Fibroblast of villous mesenchyme (primary cell): ENCODE results near the gene SPINT2. TPM values are rescaled to one million over a fixed set of nuclear protein-coding genes. Genes with fewer than 3 reads are reported as not detected.

ENCODE experiments used
- DNase-seq: peaks from one replicate; pipeline ENCODE4 v3.0.0-alpha.2; 2010; ENCODE audit warnings: low read depth
- H3K4me3 ChIP-seq: 2 replicates; pipeline ENCODE4 v1.5.1; 2011; ENCODE audit warnings: low read depth, mild to moderate bottlenecking, low read length
- CTCF ChIP-seq: IDR thresholded peaks from 2 replicates; pipeline ENCODE4 v1.5.1; 2012; ENCODE audit warnings: low read depth, mild to moderate bottlenecking, low read length; ENCODE audit not compliant: insufficient read depth
- total RNA-seq: library from RNA; depleted of rRNA; stranded (reverse); fragments of >200 nt; gene quantifications from 2 replicates; pipeline ENCODE4 v1.2.3, GENCODE V29; 2012

Gene SPINT2
- total RNA-seq, 1 donor = 3.5 TPM

- no peak overlapping the region for H3K4me3 ChIP-seq
- TF ChIP-seq CTCF = no peak
- peak; percentile 99 for DNase-seq
Observed at GRCh38 chr19:38298821-38299680, 34.7 kb downstream of the SPINT2 start.

DNA sequence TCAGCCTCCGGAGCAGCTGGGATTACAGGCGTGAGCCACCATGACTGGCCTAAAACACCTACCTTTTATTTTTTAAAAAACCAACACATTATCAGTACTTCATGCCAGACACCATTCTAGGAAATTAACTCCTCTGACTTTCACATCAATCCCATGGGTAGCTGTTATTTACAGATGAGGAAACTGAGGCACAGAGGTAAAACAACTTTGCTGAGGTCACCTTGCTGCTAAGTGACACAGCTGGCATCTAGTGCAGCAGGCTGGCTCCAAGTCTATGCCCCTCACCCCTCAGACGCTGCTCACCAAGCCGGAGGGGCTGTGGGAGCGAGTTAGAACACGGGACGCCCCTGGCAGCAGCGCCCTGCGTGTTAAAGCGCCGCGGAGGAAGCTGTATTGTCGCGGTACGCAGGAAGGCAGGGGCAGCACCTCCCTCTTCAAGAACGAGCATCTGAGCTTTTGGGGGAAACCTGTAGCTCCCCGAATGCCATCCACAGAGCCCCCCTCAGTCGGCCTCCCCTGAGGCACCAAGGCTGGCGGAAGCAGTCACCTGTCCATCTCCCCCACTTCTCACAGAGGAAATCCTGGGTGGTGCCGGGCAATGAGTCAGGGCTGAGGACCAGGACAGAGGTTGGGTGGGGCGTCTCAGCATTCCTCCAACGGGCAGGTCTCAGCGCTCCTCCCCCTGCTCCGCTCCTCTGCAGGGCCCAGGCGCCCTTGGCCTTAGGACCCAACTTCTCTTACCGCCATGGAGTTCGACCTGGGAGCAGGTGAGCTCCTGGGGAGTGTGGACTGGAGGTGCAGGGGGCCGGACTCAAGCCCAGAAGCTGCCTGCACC lies 39.4 kb downstream of the SPINT2 start, which contains the start of gene C19orf33:
C19orf33 (plus strand) TSS at position 735 of the 835 bp plus-strand sequence; CDS start at position 746, 11 bp downstream.
- no peak for TF ChIP-seq CTCF
- H3K4me3 ChIP-seq = no peak within 1 kb of the TSS
- DNase-seq = peak; percentile 30

GRCh38 chr19:38304352-38304865 lies 40.0 kb downstream of the SPINT2 start:
- TF ChIP-seq CTCF = no peak
- H3K4me3 ChIP-seq = no peak overlapping the region
- DNase-seq = no peak

DNA sequence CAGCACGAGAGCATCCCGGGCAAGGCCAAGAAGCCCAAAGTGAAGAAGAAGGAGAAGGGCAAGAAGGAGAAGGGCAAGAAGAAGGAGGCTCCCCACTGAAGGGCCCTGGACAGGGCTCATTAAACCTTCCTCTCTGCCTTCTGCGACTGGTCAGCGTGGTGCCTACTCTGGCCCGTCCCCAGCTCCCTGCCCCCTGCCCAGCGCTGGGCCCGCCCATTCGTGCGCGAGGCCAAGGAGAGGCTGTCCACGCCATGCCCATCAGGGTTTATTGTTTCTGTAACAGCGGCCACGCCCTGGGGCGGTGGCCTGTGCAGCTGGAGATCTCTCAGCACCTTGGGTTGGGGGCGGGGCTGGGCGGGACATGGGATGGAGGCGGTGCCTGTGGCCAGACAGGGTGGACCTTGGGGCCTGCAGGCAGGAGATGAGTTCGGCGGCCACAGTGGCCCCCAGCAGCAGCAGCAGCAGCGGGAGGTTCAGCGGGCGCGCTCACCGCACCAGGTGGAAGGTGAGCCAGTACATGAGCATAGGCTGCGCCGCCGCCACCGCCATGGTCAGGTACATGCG lies 40.6 kb downstream of the SPINT2 start:
- DNase-seq = peak; percentile 88
- H3K4me3 ChIP-seq = peak overlapping the region; percentile 29
- TF ChIP-seq CTCF = no peak

GRCh38 chr19:38306236-38306635 lies 41.9 kb downstream of the SPINT2 start:
- no peak overlapping the region for H3K4me3 ChIP-seq
- no peak for TF ChIP-seq CTCF
- DNase-seq = no peak

DNA sequence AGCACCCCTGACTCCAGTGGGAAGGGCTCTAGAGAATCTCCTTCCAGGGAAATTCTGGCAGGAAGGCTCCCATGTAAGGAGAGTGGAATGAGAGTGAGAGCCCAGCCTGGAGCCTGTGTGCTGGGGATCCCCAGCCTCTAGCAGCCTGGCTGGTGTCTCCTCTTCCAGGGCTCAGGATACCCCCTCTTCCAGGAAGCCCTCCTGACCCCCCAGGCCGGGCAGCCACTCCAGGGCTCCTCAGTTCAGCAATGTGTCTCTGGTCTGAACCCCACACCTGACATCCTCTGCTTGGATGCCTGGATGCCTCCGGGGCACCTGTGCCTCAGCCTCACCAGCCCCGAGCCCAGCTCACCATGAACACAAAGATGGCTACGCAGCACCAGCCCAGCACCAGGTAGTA lies 42.7 kb downstream of the SPINT2 start:
- no peak for DNase-seq
- no peak for TF ChIP-seq CTCF
- H3K4me3 ChIP-seq = no peak overlapping the region
